ENCODE results near the gene PCBP2.
A peak's percentile ranks its signal among the peaks of the same experiment; 100 is the strongest.
"Not testable (repeated sequence)": the region's sequence is repeated elsewhere in the genome, so short reads cannot be mapped to it uniquely, and the experiment has no call there.

Gene PCBP2

DNA sequence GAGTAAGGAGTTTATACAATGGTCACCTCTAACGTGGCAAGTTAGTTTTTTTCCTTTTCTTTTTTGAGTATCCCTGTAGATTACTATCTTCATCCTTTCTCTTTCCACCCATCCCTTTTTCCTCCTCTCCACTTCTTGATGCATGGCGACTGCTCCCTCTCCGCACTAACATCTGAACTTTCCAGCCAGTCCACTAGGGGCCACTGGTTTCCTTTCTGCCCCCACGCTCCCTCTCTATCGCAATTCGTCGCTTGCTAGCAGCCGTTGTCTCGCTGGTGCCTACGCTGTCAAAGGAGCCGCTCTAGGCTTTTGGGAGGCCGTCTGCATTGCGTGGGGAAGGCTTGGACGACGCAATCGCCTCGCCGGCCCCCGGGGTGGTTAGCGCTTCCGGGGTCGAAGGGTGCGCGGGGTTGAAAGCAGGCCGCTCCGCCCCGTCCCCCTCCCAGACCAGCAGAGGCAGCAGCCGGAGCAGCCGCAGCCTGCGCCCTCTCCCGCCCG lies at the start of gene PCBP2:
Gene PCBP2, plus strand, starts transcription at position 442 of the 498 bp plus-strand sequence. CDS start 2,699 bp downstream, outside the sequence.
- peak; percentile 94 to 98 for DNase-seq

DNA sequence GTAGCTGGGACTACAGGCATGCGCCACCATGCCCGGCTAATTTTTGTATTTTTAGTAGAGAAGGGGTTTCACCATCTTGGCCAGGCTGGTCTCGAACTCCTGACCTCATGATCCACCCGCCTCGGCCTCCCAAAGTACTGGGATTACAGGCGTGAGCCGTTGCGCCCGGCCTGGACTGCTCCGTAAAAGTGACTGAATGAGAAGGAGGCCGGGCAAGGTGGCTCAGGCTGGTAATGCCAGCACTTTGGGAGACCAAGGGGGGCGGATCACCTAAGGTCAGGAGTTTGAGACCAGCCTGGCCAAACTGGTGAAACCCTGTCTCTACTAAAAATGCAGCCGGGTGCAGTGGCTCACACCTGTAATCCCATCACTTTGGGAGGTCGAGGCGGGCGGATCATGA lies 49.6 kb upstream of the PCBP2 start:
- not testable (repeated sequence) for DNase-seq

DNA sequence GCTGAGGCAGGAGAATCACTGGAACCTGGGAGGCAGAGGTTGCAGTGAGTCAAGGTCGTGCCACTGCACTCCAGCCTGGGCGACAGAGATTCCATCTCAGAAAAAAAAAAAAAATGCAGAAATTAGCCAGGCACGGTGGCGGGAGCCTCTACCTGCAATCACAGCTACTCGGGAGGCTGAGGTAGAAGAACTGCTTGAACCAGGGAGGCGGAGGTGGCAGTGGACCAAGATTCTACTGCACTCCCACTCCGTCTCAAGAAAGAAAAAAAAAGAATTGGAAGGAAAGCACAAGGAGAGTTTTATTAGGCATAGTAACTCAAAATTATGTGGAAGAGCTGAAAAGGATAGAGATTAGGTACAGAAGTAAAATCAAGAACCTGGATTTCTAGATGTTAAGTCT lies 49.0 kb upstream of the PCBP2 start:
- no peak for DNase-seq

DNA sequence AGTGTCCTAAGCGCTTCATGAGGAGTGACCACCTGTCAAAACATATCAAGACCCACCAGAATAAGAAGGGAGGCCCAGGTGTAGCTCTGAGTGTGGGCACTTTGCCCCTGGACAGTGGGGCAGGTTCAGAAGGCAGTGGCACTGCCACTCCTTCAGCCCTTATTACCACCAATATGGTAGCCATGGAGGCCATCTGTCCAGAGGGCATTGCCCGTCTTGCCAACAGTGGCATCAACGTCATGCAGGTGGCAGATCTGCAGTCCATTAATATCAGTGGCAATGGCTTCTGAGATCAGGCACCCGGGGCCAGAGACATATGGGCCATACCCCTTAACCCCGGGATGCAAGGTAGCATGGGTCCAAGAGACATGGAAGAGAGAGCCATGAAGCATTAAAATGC lies 41.0 kb upstream of the PCBP2 start:
- no peak for DNase-seq

DNA sequence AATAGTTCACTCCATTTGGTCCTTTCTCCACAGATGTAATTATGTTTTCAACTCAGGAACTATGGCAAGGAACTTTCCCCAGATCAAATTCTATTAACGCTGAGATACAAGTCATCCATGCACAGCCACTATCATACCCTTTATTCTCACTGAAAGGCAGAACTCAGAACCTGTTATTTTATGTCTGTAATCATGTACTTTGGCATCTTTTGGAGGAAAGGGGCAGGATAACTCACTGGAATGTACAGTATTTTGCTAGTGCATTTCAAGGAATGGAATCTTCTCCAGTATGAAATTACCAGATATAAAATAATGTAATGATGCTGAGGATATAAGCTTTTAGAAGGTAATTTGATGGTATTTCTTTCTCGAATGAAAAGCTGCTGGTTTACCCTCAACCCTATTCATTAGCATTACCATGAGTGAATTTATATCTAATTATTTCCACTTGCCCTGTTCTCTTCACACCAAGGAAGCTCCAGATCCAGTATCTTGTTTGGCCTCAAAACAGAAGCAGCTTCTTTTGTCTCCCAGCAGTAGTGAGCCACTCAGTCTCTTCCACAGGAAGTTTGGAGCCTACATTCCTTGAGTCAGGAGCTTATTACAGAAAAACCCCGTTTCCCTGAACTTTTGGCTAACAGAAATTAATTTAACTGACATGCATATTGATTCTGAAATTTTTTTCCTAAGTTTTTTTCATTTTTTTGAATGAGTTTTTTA lies 38.3 kb upstream of the PCBP2 start:
- no peak for DNase-seq

DNA sequence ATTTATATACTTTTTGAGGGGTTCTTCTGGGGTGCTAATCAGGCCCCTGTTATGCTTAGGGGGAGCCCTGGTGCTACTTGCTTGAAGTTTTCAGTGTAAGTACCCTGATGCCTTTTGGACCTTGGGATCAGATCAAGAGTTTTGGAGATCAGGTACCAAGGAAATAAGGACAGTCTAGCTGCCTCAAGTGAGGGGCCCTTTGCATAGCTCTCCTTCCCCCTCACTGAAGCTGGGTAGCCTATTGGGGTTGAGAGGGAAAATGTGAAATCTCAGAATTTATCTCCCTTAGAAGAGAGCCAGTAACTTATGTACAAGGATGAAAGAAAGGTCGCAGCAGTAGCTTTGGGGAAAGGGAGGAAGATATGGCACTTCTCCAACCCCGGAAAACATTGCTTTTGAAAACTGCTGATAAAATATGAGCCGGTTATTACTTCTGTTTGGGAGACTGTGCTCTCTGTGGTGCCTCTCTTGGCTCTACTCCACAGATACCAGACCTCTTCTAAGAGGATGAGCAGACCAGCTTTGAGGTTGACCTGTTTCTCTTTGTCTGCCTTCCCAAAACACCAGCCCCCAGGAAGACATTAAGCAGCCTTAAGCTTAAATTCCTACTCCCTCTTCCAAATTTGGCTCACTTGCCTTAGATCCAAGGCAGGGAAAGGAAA lies 37.0 kb upstream of the PCBP2 start:
- no peak for DNase-seq

DNA sequence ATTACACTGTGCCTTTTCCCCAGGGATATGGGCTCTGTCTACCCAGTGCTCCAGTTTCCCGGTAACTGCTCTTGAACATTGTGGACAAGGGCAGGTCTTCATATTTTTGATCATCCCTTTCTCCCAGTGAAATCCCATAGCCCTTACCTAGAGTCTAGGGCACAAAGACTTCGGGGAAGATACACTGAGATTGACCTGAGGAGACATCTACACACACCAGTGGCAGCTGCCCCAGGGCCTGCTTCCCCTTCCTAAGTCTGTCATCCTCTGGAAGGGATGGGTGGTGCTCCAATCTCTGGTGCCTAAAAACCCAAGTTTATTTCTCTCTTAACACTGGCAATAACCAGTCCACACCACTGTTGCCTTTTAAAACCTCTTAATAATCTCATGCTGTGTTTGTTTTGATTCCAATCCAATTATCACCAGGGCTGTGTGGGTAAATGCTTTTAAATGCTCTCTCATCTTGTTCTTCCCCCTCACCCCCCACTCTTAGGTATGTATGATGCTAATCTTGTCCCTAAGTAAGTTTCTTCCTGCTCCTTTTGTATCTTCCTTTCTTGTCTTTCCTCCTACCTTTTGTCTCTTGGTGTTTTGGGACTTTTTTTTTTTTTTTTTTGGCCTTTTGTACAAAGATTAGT lies 36.0 kb upstream of the PCBP2 start:
- not testable (repeated sequence) for DNase-seq

DNA sequence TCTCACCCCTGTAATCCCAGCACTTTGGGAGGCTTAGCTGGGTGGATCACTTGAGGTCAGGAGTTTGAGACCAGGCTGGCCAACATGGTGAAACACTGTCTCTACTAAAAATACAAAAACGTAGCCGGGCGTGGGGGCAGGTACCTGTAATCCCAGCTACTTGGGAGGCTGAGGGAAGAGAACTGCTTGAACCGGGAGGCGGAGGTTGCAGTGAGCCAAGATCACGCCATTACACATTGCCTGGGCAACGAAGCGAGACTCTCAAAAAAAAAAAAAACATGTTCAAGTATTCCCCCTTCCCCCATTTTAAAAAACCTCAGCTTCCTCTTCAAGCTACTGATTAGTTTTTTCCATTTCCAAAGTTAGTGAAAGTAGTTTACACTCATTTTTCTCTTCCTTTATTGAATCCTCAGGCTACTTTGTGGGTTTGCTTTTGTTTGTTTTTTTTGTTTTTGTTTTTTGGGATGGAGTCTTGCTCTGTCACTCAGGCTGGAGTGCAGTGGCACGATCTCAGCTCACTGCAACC lies 34.5 kb upstream of the PCBP2 start:
- DNase-seq: peak in 1 of 2 experiments; percentile 5

DNA sequence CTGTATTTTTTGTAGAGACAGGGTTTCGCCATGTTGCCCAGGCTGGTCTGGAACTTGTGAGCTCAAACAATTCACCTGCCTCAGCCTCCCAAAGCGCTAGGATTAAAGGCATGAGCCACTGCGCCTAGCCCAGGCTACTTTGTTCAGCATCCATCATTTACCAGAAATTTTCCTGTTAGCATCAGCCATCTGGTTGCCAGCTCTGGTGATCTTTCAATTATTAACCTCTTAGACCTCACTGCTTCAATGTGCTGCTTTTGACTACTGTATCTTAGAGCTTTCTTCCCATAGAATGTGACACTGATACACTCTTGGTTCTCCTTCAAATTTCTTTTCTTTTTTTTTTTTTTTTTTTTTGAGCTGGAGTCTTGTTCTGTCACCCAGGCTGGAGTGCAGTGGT lies 33.7 kb upstream of the PCBP2 start:
- no peak for DNase-seq

DNA sequence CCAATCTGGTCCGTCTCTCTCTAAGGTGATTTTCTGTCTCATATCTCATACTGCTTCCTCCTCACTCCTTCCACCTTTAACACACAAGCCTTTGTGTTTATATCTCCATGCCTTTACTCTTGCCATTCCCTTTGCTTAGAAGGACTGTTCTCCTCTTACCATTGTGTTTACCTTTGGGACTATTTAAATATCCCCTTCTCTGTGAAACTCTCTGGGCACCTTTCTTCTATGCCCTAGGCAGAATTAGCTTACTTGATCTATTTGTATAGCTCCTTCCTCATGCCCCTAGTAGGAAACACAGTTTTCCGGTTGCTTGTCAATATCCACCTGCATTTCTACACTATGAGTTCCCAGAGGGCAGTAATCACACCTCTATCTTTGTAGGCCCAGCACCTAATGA lies 32.1 kb upstream of the PCBP2 start:
- DNase-seq: no peak

DNA sequence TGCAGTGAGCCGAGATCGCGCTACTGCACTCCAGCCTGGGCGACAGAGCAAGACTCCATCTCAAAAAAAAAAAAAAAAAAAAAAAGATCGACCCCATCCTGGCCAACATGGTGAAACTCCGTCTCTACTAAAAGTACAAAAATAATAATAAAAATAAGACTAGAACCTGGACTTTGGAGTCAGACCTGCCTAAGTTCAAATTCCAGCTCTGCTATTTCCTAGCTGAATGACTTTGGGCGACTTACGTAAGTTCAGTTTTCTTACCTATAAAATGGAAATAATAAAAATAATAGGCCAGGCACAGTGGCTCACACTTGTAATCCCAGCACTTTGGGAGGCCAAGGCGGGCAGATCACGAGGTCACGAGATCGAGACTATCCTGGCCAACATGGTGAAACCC lies 29.7 kb upstream of the PCBP2 start:
- not testable (repeated sequence) for DNase-seq

DNA sequence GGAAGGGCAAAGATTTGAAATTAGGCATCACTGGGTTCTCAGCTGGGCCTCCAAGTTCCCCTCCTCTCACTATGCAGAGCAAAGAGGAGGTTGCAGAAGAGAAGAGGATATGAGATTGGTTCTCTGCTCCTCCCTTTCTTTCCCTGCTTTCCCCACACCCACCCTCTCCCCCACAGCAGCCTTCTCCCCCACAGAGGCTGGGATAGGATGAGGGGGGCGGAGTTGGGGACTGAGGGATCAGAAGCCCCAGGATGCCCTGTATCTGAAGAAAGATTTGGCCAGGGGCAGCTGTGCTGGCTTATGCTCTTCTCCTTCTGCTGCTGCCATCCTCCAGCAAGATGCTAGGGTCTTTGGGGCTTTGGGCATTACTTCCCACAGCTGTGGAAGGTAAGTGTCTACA lies 28.3 kb upstream of the PCBP2 start, which contains the start of gene AMHR2:
Gene AMHR2, plus strand, starts transcription at position 259 of the 400 bp plus-strand sequence. Its CDS starts 80 bp downstream, at position 339.
- DNase-seq: no peak

DNA sequence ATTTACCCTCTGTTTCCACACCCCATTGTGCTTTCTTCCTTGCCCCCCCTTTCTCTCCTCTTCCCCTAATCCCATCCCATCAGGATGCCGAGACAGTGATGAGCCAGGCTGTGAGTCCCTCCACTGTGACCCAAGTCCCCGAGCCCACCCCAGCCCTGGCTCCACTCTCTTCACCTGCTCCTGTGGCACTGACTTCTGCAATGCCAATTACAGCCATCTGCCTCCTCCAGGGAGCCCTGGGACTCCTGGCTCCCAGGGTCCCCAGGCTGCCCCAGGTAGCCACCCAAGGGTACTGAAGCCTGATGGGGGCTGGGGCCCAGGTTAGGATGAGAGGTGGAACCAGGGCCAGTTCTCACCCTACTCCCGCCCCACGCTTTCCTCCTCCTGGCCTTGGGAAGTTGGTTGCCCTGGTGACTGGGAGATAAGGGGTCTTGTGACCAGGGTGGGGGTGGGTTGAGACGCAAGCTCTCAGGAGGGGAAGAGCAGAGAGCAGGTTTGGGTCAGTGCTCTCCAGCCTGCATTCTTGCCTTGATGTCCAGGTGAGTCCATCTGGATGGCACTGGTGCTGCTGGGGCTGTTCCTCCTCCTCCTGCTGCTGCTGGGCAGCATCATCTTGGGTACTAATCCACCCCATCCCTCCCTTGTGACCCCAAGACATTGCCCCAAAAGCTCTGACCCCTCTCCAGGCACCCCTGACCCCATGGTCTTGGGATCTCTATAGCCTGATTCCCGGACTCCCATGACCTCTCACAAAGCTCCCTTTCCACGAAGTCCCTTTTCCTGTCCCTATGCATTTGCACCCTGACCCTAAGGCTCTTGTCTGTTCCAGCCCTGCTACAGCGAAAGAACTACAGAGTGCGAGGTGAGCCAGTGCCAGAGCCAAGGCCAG lies 27.0 kb upstream of the PCBP2 start:
- no peak for DNase-seq

DNA sequence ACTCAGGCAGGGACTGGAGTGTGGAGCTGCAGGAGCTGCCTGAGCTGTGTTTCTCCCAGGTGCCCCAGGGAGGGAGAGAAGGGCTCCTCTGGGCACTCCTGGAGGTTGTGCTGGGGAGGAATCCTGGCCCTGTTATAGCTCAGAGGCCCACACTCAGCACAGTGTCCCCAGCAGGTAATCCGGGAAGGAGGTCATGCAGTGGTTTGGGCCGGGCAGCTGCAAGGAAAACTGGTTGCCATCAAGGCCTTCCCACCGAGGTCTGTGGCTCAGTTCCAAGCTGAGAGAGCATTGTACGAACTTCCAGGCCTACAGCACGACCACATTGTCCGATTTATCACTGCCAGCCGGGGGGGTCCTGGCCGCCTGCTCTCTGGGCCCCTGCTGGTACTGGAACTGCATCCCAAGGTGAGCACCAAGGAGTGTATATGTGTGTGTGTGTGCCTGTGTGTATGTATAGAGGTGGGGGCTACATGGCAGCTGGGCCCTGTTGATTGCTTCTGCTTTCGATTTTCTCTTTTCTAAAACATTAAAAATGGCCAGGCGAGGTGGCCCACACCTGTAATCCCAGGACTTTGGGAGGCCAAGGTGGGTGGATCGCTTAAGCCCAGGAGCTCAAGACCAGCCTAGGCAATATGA lies 26.3 kb upstream of the PCBP2 start:
- DNase-seq: no peak

DNA sequence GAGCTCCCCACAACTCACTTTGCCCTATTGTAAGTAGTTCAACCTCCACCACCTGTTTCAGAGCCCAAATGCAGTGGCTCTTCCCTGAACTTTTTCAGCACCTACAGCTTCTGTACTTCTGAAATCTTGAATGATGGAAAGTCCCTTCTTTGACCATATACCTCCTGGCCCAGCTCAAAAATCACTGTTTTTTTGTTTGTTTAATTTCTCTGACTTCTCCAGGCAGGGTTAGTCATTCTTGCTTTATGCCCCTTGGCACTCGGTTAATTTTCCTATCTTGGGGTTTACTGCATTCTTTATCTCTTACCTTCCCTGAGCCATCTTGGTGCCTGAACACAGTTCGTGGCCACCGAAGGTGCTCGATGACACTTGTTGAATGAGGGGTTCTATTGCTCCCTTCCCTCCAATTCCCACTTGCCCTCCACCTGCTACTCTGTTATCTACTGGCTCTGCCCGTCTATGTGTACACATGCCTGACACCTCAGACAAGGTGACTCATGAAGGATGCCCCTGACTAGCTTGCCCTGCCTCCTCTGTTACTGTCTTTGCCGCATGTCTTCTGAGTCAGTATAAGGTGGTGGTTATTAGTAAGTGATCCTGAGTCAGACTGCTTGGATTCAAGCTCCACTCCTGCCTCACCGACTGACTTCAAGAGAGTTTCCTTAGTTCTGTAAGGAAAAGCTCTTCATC lies 23.9 kb upstream of the PCBP2 start:
- DNase-seq: peak; percentile 14 to 50

DNA sequence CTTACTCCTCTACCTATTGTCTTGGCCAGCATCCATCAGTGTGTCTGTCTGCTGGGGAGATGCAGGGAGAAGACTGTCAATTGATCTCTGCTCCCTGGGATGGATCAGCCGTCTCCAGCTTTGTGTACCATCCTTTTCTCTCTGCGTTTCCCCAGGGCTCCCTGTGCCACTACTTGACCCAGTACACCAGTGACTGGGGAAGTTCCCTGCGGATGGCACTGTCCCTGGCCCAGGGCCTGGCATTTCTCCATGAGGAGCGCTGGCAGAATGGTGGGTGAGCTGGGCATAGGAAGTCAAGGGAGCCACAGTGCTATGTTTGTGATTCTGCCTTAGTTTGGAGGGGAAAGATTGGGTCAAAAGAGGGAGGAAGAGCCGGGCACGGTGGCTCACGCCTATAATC lies 23.2 kb upstream of the PCBP2 start:
- DNase-seq: no peak

DNA sequence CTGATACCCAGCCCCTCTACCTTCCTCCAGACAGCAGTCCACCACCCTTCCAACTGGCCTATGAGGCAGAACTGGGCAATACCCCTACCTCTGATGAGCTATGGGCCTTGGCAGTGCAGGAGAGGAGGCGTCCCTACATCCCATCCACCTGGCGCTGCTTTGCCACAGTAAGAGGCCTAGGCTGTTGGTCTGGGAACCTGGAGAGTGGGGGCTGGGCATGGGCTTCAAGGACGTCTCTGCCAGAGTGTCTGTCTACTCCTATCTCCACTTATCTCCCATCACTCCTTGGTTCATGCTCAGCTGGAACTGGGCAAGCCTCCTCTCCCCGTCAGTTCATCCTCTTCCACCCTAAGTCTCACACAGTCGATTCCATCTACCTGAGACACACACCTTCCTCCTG lies 21.8 kb upstream of the PCBP2 start:
- no peak for DNase-seq

DNA sequence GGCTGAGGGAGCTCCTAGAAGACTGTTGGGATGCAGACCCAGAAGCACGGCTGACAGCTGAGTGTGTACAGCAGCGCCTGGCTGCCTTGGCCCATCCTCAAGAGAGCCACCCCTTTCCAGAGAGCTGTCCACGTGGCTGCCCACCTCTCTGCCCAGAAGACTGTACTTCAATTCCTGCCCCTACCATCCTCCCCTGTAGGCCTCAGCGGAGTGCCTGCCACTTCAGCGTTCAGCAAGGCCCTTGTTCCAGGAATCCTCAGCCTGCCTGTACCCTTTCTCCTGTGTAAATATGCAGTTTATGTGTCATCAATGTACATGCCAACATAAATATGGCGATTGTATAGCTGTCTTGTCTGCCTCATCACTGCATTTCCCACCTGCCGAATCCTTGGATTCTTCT lies 20.7 kb upstream of the PCBP2 start:
- DNase-seq: no peak

DNA sequence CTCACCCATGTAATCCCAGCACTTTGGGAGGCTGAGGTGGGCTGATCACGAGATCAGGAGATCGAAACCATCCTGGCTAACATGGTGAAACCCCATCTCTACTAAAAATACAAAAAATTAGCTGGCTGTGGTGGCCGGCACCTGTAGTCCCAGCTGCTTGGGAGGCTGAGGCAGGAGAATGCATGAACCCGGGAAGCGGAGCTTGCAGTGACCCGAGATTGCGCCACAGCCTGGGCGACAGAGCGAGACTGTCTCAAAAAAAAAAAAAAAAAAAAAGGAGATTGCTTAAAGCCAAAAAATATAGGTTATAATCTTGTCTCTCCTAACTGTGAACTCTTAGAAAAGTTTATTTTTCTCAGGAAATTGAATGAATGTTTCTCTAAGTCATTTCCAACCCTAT lies 16.6 kb upstream of the PCBP2 start:
- DNase-seq: not testable (repeated sequence)

DNA sequence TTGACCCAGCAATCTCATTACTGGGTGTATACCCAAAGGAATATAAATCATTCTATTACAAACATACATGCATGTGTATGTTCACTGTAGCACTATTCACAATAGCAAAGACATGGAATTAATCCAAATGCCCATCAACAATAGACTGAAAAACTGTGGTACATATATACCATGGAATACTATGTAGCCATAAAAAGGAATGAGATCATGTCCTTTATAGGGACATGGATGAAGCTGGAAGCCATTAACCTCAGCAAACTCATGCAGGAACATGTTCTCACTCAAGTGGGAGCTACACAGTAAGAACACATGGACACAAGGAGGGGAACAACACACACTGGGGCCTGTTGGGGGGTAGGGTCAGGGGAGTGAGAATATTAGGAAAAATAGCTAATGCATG lies 12.3 kb upstream of the PCBP2 start:
- not testable (repeated sequence) for DNase-seq

Measured in stimulated activated CD4-positive, alpha-beta T cell treated with anti-CD3 and anti-CD28 coated beads, Interleukin-4, amount 100 ng/mL, for 4 hours (primary cell).